IPS-15b (cell line): ENCODE data around the gene LSM14B.
"Not testable (repeated sequence)": the region's sequence is repeated elsewhere in the genome, so short reads cannot be mapped to it uniquely, and the experiment has no call there.

Source experiments
- H3K27me3 ChIP-seq: one replicate; pipeline ENCODE4 v1.6.1; 2013; ENCODE audit warnings: low read length; ENCODE audit not compliant: control insufficient read depth, insufficient read depth
- H3K36me3 ChIP-seq: one replicate; pipeline ENCODE4 v1.6.1; 2013; ENCODE audit warnings: low read length; ENCODE audit not compliant: control insufficient read depth, insufficient read depth
- H3K4me1 ChIP-seq: one replicate; pipeline ENCODE4 v1.6.1; 2013; ENCODE audit warnings: mild to moderate bottlenecking, low read length; ENCODE audit not compliant: control insufficient read depth, insufficient read depth
- H3K4me3 ChIP-seq: one replicate; pipeline ENCODE4 v1.5.1; 2013; ENCODE audit warnings: low read depth, low read length
- H3K9ac ChIP-seq: one replicate; pipeline ENCODE4 v1.6.1; 2013; ENCODE audit warnings: low read depth, mild to moderate bottlenecking, low read length
- H3K9me3 ChIP-seq: one replicate; pipeline ENCODE4 v1.6.1; 2013; ENCODE audit warnings: mild to moderate bottlenecking, low read length; ENCODE audit not compliant: control insufficient read depth, insufficient read depth

The LSM14B gene

DNA sequence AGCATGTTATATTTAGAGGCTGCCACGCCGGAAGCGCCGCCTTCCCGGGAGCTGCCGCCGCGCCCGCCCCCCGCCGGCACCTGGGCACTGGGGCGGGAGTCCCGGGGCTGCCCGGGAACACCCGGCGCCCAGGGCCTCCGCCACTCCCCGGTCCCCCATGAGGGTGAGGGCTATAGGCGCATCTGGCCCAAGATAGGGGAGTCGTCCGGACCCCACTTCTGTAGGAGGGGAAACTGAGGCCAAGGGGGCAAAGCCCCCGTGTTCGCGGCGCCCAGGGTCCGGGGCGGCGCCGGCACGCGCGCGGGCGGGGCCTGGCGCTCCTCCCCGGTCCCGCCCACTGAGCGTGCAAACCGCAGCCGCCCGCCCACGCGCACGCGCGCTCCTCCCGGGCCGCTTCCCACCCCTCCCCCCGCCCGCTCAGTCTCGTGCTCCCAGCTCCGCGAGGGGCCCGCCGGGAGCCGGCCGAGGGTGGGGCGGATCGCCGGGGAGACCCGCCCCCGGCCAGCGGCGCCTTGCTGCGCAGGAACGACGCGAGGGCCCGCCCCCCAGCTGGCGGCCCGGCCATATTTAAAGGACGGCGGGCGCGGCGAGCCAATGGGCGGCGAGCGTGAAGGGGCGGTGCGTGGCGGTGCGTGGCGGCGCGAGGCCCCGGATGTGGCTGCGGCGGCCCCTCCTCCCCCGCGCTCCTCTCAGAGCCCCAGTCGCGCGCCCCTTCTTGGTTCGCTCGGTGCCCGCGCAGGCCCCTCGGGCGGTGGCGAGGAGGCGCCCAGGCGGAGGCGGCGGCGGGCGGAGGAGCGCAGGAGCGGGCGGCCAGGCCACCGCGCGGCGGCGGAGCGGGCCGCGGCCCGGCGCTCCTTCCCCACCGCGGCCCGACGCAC, at the start of gene LSM14B:
Gene LSM14B, plus strand, starts transcription at position 700 of the 878 bp plus-strand sequence. CDS start 192 bp downstream, outside the sequence.
- Histone ChIP-seq H3K9me3 (no peaks in the 10 kb centered on the region), H3K36me3 (peaks cover 26% of the 10 kb centered on the region), H3K4me1 (peaks cover 6% of the 10 kb centered on the region), H3K27me3 (no peaks in the 10 kb centered on the region), H3K4me3 (peak within 1 kb of the TSS; percentile 86), H3K9ac (peak within 1 kb of the TSS; percentile 81)

DNA sequence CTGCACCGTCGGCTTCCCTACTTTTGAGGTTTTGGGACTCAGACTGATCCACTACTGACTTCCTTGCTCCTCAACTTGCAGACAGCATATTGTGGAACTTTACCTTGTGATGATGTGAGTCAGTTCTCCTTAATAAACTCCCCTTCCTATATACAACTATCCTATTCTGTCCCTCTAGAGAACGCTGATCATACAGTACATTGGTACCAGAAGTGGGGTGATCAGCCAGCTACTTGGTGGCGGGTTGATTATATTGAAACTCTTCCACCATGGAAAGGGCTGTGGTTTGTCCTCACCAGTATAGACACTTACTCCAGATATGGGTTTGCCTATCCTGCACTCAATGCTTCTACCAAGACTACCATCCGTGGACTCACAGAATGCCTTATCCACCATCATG, 49.0 kb upstream of the LSM14B start:
- Histone ChIP-seq H3K9me3 (peaks cover 5% of the 10 kb centered on the region), H3K27me3 (no peaks in the 10 kb centered on the region), H3K9ac (no peak overlapping the region), H3K4me1 (no peaks in the 10 kb centered on the region), H3K36me3 (no peaks in the 10 kb centered on the region), H3K4me3 (no peak overlapping the region)

DNA sequence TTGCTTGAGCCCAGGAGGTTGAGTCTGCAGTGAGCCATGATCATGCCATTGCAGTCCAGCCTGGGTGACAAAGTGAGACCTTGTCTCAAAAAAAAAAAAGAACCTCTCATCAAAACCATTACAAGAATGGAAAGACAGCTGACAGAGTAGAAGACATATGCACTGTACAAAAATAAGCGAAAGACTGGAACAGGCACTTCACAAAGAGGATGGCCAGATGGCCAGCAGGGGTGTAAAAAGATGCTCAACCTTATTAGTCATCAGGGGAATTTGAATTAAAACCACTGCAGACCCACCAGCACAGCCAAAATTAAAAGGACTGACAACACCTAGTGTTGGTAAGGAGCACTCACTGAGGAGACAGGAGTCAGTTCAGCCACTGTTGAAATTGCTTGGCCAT, 43.1 kb upstream of the LSM14B start:
- H3K4me1 ChIP-seq = no peaks in the 10 kb centered on the region
- no peaks in the 10 kb centered on the region for H3K9me3 ChIP-seq
- H3K36me3 ChIP-seq = no peaks in the 10 kb centered on the region
- H3K9ac ChIP-seq = no peak overlapping the region
- H3K4me3 ChIP-seq = no peak overlapping the region
- H3K27me3 ChIP-seq = no peaks in the 10 kb centered on the region

DNA sequence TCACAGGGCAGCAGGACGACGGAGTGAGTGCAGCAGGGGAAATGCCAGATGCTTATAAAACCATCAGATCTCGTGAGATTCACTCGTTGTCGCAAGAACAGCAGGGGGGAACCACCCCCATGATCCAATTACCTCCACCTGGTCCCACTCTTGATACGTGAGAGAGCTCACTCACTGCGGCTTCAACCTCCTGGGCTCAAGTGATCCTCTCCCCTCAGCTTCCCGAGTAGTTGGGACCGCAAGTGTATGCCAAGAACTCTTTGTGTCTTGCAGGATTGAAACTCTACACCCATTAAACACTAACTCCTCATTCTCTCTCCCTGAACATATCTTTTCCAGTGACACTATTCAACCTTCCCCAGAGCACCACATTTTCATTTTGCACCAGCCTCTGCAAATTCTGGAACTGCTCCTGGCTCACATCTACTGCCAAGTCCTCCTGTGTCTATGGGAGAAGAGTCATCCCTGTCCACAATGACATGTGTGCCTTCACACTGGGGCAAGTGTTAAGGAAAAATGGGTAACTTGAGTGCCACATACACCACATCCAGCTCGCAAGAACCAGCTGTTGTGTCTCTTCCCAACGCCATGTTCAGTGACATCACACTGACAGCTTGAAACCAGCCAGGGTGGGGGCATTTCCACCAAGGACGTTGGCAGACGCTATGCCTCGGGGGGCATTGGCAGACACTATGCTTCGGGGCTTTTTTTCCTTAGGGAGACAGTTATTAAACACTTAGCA, 41.9 kb upstream of the LSM14B start:
- Histone ChIP-seq H3K9me3 (no peaks in the 10 kb centered on the region), H3K27me3 (no peaks in the 10 kb centered on the region), H3K4me3 (no peak overlapping the region)

DNA sequence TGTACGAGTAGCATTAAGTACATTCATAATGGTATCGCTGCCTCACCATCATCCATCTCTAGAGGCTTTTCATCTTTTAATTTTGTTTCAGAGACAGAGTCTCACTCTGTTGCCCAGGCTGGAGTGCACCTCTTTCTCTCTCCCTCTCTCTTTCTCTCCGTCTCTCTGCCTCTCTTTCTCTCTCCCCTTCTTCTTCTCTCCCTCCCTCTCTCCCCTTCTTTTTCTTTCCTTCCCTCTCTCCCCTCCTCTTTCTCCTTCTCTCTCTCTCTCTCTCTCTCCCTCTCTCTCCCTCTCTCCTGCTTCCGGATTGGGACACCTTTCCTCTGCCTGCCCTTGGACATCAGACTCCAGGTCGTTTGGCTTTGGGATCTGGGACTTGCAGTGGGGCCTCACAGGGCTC, 39.0 kb upstream of the LSM14B start:
- Histone ChIP-seq H3K4me3 (no peak overlapping the region), H3K9ac (no peak overlapping the region), H3K27me3 (no peaks in the 10 kb centered on the region), H3K36me3 (no peaks in the 10 kb centered on the region), H3K4me1 (no peaks in the 10 kb centered on the region), H3K9me3 (no peaks in the 10 kb centered on the region)

More for the DNA sequence above, 41.9 kb upstream of the LSM14B start:
- no peaks in the 10 kb centered on the region for H3K4me1 ChIP-seq
- H3K36me3 ChIP-seq = no peaks in the 10 kb centered on the region
- H3K9ac ChIP-seq = no peak overlapping the region

DNA sequence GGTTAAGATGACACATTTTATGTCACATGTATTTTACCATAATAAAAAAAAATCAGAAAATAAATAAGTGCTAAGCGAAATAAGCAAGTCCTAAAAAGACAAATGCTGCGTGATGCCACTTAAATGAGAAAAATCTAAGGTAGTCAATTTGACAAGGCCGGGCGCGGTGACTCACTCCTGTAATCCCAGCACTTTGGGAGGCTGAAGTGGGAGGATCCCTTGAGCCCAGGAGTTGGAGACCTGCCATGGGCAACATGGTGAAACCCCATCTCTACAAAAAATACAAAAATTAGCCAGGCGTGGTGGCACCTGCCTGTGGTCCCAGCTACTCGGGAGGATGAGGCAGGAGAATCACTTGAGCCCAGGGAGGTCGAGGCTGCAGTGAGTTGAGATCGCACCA, 38.1 kb upstream of the LSM14B start:
- H3K4me3 ChIP-seq, H3K4me1 ChIP-seq, H3K36me3 ChIP-seq, H3K27me3 ChIP-seq, H3K9me3 ChIP-seq, H3K9ac ChIP-seq: not testable (repeated sequence)

DNA sequence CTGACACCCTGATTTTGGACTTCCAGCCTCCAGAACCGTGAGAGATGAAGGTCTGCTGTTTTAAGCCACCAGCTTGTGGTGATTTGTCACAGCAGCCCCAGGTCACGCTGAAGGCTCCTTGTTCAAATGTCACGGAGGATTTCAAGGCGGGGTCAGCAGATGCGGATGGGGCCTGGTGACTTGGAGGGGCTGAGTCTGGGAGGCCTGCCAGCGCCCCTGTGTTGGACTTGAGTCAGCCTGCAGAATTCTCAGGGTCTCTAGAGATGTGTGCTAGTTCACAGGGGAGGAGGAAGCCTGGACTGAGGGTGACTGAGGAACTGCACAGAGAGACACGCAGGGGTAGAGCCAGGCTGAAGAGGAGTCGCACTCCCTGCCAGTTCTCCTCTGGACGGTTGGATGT, 37.1 kb upstream of the LSM14B start:
- no peaks in the 10 kb centered on the region for H3K27me3 ChIP-seq
- H3K4me3 ChIP-seq = no peak overlapping the region
- H3K9me3 ChIP-seq = no peaks in the 10 kb centered on the region
- H3K36me3 ChIP-seq = no peaks in the 10 kb centered on the region
- H3K9ac ChIP-seq = no peak overlapping the region
- no peaks in the 10 kb centered on the region for H3K4me1 ChIP-seq

DNA sequence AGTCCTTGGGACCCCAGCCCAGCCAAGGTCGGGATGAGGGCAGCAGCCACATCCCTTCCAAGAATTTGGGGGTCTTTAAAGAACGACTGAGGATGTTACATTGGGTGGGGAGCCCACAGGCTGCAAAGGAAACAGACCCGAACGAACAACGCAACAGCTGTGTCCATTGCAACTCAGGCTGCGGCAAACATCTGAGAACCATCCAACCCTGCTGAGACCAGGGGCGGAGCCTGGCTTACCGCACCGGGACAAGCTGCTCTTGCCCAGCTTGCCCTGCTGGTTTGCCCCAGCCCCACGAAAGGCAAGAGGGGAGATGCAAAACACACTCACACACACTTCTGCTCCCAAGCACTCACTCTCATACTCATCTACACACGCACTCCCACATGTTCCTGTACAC, 35.0 kb upstream of the LSM14B start:
- no peak overlapping the region for H3K4me3 ChIP-seq
- no peaks in the 10 kb centered on the region for H3K36me3 ChIP-seq
- no peaks in the 10 kb centered on the region for H3K4me1 ChIP-seq
- H3K9me3 ChIP-seq = no peaks in the 10 kb centered on the region
- H3K9ac ChIP-seq = no peak overlapping the region
- H3K27me3 ChIP-seq = no peaks in the 10 kb centered on the region

DNA sequence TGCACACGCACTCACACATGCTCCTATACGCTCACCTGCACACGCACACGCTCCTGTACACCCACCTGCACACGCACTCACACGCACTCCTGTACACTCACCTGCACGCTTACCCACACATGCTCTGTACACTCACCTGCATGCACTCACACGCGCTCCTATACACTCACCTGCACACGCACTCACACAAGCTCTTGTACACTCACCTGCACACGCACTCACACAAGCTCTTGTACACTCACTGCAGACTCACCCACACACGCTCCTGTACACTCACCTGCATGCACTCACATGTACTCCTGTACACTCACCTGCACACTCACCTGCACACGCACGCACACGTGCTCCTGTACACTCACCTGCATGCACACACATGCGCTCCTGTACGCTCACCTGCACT, 34.6 kb upstream of the LSM14B start:
- Histone ChIP-seq H3K27me3 (no peaks in the 10 kb centered on the region), H3K4me3 (no peak overlapping the region), H3K9ac (no peak overlapping the region), H3K4me1 (no peaks in the 10 kb centered on the region), H3K9me3 (no peaks in the 10 kb centered on the region), H3K36me3 (no peaks in the 10 kb centered on the region)

DNA sequence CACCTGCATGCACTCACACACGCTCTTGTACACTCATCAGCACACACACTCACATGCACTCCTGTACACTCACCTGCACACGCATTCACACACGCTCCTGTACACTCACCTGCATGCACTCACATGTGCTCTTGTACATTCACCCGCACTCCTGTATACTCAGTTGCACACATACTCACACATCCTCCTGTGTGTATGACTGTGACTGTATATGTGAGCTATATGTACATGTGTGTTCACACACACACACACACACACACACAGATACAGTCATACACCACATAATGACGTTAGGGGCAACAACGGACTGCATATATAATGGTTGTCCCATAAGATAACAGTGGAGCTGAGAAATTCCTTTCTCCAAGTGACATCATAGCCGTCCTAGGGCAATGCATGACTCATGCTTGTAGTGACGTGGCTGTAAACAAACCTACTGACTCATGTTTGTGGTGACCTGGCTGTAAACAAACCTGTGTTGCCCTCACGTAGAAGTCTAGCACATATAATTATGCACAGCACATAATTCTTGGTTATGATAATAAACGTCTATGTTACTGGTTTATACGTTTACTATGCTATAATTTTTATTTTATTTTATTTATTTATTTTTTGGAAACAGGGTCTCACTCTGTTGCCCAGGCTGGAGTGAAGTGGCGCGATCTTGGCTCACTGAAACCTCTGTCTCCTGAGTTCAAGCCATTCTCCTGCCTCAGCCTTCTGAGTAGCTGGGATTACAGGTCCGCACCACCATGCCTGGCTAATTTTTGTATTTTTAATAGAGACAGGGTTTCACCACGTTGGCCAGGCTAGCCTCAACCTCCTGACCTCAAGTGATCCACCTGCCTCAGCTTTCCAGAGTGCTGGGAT, 33.8 kb upstream of the LSM14B start:
- H3K9me3 ChIP-seq = no peaks in the 10 kb centered on the region
- no peak overlapping the region for H3K4me3 ChIP-seq

DNA sequence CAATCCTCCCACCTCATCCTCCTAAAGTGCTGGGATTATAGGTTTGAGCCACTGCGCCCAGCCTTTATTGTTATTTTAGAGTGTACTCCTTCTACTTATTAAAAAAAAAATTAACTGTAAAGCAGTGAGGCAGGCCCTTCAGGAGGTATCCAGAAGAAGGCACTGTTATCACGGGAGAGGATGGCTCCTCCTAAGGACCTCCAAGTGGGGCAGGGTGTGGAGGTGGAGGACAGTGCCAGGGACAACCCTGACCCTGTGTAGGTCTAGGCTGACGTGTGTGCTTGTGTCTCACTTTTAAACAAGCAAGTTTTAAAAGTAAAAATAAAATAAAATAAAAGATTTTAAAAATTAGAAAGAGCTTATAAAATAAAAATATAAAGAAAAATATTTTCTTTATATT, 32.9 kb upstream of the LSM14B start:
- Histone ChIP-seq H3K4me1 (no peaks in the 10 kb centered on the region), H3K36me3 (no peaks in the 10 kb centered on the region), H3K9me3 (no peaks in the 10 kb centered on the region), H3K27me3 (no peaks in the 10 kb centered on the region), H3K9ac (no peak overlapping the region), H3K4me3 (no peak overlapping the region)

More for the DNA sequence above, 33.8 kb upstream of the LSM14B start:
- Histone ChIP-seq H3K9ac (no peak overlapping the region), H3K36me3 (no peaks in the 10 kb centered on the region), H3K27me3 (no peaks in the 10 kb centered on the region), H3K4me1 (no peaks in the 10 kb centered on the region)
